Karpas-422 (cell line): ENCODE results near the gene HTT. TPM values are rescaled to one million over a fixed set of nuclear protein-coding genes. Genes with fewer than 3 reads are reported as not detected.
A peak's percentile ranks its signal among the peaks of the same experiment; 100 is the strongest.

Experiments
- DNase-seq: peaks from one replicate; pipeline ENCODE4 v3.0.0-alpha.2; 2015
- H2AFZ ChIP-seq: fragments of 200-600 bp; sonication (generic); 2 replicates; pipeline ENCODE4 v1.6.1; 2014; ENCODE audit warnings: antibody characterized with exemption, low read length, mixed read lengths
- H3K27ac ChIP-seq: fragments of 200-600 bp; sonication (generic); 2 replicates; pipeline ENCODE4 v1.5.1; 2014; ENCODE audit warnings: mild to moderate bottlenecking, low read length, moderate library complexity
- H3K27me3 ChIP-seq: fragments of 200-600 bp; sonication (generic); 2 replicates; pipeline ENCODE4 v1.6.1; 2014; ENCODE audit warnings: low read length, mixed read lengths
- H3K36me3 ChIP-seq: fragments of 200-600 bp; sonication (generic); 2 replicates; pipeline ENCODE4 v1.6.1; 2014; ENCODE audit warnings: low read length, mixed read lengths; ENCODE audit not compliant: insufficient read depth
- H3K4me1 ChIP-seq: fragments of 200-600 bp; sonication (generic); 2 replicates; pipeline ENCODE4 v1.6.1; 2014; ENCODE audit warnings: mild to moderate bottlenecking, low read length, mixed read lengths
- H3K4me2 ChIP-seq: fragments of 200-600 bp; sonication (generic); 2 replicates; pipeline ENCODE4 v1.6.1; 2014; ENCODE audit warnings: low read length, low read depth, mild to moderate bottlenecking; ENCODE audit not compliant: poor library complexity, severe bottlenecking
- H3K4me3 ChIP-seq: fragments of 200-600 bp; sonication (generic); 2 replicates; pipeline ENCODE4 v1.5.1; 2014; ENCODE audit warnings: mild to moderate bottlenecking, antibody characterized with exemption, low read length, mixed read lengths
- H3K79me2 ChIP-seq: fragments of 200-600 bp; sonication (generic); 2 replicates; pipeline ENCODE4 v1.6.1; 2014; ENCODE audit warnings: mild to moderate bottlenecking, low read length, mixed read lengths
- H3K9ac ChIP-seq: fragments of 200-600 bp; sonication (generic); 2 replicates; pipeline ENCODE4 v1.6.0; 2014; ENCODE audit warnings: low read length
- H3K9me2 ChIP-seq: fragments of 200-600 bp; sonication (generic), shearing (Covaris generic); replicated peaks from 2 replicates; pipeline ENCODE4 v1.6.0; 2014; ENCODE audit warnings: mild to moderate bottlenecking, low read length, moderate library complexity; ENCODE audit not compliant: insufficient read depth
- H3K9me3 ChIP-seq: fragments of 300-700, 200-600 bp; sonication (generic); 2 replicates; pipeline ENCODE4 v1.6.1; 2014; ENCODE audit warnings: low read length, mixed read lengths
- H4K20me1 ChIP-seq: fragments of 200-600 bp; sonication (generic); 2 replicates; pipeline ENCODE4 v1.6.1; 2014; ENCODE audit warnings: mild to moderate bottlenecking, antibody characterized with exemption, low read length, low read depth; ENCODE audit not compliant: insufficient read depth
- total RNA-seq: library from RNA; depleted of rRNA; stranded (reverse); fragments of >200 nt; shearing (Covaris generic); gene quantifications from 2 replicates; pipeline ENCODE4 v1.2.3, GENCODE V29; 2014; ENCODE audit warnings: low replicate concordance

The HTT gene
- total RNA-seq, 1 experiment from 2014 or later: 24.8 TPM

DNA sequence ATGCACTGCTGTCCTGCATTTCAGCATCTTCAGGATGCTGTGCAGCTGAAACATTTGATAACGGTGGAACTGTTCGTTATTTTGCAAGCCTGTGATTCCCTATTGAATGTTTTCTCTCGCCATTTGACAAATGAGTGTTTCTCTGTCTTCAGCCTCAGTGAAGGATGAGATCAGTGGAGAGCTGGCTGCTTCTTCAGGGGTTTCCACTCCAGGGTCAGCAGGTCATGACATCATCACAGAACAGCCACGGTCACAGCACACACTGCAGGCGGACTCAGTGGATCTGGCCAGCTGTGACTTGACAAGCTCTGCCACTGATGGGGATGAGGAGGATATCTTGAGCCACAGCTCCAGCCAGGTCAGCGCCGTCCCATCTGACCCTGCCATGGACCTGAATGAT, 52.6 kb downstream of the HTT start:
- Histone ChIP-seq H3K9ac (no peak overlapping the region), H3K9me3 (no peaks in the 10 kb centered on the region), H3K36me3 (peaks cover 43% of the 10 kb centered on the region; the same call in 1 of the 2 replicates), H3K27ac (no peak overlapping the region), H2AFZ (no peak overlapping the region), H3K4me2 (no peak overlapping the region), H4K20me1 (peaks cover 6% of the 10 kb centered on the region; the same call in 1 of the 2 replicates), H3K27me3 (no peaks in the 10 kb centered on the region), H3K9me2 (no peaks in the 10 kb centered on the region), H3K4me1 (peaks cover 29% of the 10 kb centered on the region), H3K79me2 (peaks cover 4% of the 10 kb centered on the region), H3K4me3 (no peak overlapping the region)
- DNase-seq: no peak

GRCh38 chr4:3128058-3128457, 53.6 kb downstream of the HTT start:
- H3K27me3 ChIP-seq: no peaks in the 10 kb centered on the region
- H3K9ac ChIP-seq: no peak overlapping the region
- no peaks in the 10 kb centered on the region for H3K9me2 ChIP-seq
- H3K27ac ChIP-seq: no peak overlapping the region
- H3K79me2 ChIP-seq: peaks cover 4% of the 10 kb centered on the region
- H3K36me3 ChIP-seq: peaks cover 49% of the 10 kb centered on the region; the same call in 1 of the 2 replicates
- no peak overlapping the region for H2AFZ ChIP-seq
- no peak for DNase-seq
- no peaks in the 10 kb centered on the region for H3K9me3 ChIP-seq
- peaks cover 19% of the 10 kb centered on the region for H3K4me1 ChIP-seq
- H4K20me1 ChIP-seq: peaks cover 6% of the 10 kb centered on the region; the same call in 1 of the 2 replicates
- H3K4me3 ChIP-seq: no peak overlapping the region
- H3K4me2 ChIP-seq: no peak overlapping the region

- Histone ChIP-seq H3K36me3 (peaks cover 56% of the 10 kb centered on the region; the same call in 1 of the 2 replicates), H3K4me1 (peaks cover 10% of the 10 kb centered on the region), H3K9me2 (no peaks in the 10 kb centered on the region), H3K27me3 (no peaks in the 10 kb centered on the region), H4K20me1 (peaks cover 2% of the 10 kb centered on the region; the same call in 1 of the 2 replicates), H3K79me2 (peaks cover 4% of the 10 kb centered on the region), H3K4me2 (no peak overlapping the region), H3K9me3 (no peaks in the 10 kb centered on the region), H2AFZ (no peak overlapping the region), H3K4me3 (no peak overlapping the region), H3K27ac (no peak overlapping the region), H3K9ac (no peak overlapping the region)
- no peak for DNase-seq
These were observed 54.5 kb downstream of the HTT start for GRCh38 chr4:3128976-3129375.

GRCh38 chr4:3130201-3130600, 55.7 kb downstream of the HTT start:
- Histone ChIP-seq H3K4me3 (no peak overlapping the region), H3K4me1 (no peaks in the 10 kb centered on the region), H3K9me2 (no peaks in the 10 kb centered on the region), H3K36me3 (peaks cover 66% of the 10 kb centered on the region; the same call in 1 of the 2 replicates), H3K4me2 (no peak overlapping the region), H4K20me1 (no peaks in the 10 kb centered on the region), H3K79me2 (peaks cover 4% of the 10 kb centered on the region), H3K27ac (no peak overlapping the region), H3K9ac (no peak overlapping the region), H2AFZ (no peak overlapping the region), H3K27me3 (no peaks in the 10 kb centered on the region), H3K9me3 (no peaks in the 10 kb centered on the region)
- DNase-seq: no peak

- H3K9ac ChIP-seq: no peak overlapping the region
- H3K9me3 ChIP-seq: no peaks in the 10 kb centered on the region
- H4K20me1 ChIP-seq: no peaks in the 10 kb centered on the region
- no peak overlapping the region for H3K27ac ChIP-seq
- H2AFZ ChIP-seq: no peak overlapping the region
- H3K4me2 ChIP-seq: no peak overlapping the region
- no peak overlapping the region for H3K4me3 ChIP-seq
- no peaks in the 10 kb centered on the region; the same call in 1 of the 2 replicates for H3K79me2 ChIP-seq
- H3K36me3 ChIP-seq: peaks cover 65% of the 10 kb centered on the region; the same call in 1 of the 2 replicates
- no peaks in the 10 kb centered on the region for H3K9me2 ChIP-seq
- no peaks in the 10 kb centered on the region for H3K4me1 ChIP-seq
- H3K27me3 ChIP-seq: no peaks in the 10 kb centered on the region
- DNase-seq: no peak
These were observed 56.3 kb downstream of the HTT start for GRCh38 chr4:3130826-3131225.

- Histone ChIP-seq H3K4me2 (no peak overlapping the region), H2AFZ (no peak overlapping the region), H3K79me2 (no peaks in the 10 kb centered on the region), H3K27me3 (no peaks in the 10 kb centered on the region), H3K4me3 (no peak overlapping the region), H3K36me3 (peaks cover 55% of the 10 kb centered on the region; the same call in 1 of the 2 replicates), H3K9me3 (no peaks in the 10 kb centered on the region), H4K20me1 (no peaks in the 10 kb centered on the region), H3K4me1 (no peaks in the 10 kb centered on the region), H3K27ac (no peak overlapping the region), H3K9me2 (no peaks in the 10 kb centered on the region), H3K9ac (no peak overlapping the region)
- no peak for DNase-seq
These were observed 59.7 kb downstream of the HTT start for GRCh38 chr4:3134201-3134600.

DNA sequence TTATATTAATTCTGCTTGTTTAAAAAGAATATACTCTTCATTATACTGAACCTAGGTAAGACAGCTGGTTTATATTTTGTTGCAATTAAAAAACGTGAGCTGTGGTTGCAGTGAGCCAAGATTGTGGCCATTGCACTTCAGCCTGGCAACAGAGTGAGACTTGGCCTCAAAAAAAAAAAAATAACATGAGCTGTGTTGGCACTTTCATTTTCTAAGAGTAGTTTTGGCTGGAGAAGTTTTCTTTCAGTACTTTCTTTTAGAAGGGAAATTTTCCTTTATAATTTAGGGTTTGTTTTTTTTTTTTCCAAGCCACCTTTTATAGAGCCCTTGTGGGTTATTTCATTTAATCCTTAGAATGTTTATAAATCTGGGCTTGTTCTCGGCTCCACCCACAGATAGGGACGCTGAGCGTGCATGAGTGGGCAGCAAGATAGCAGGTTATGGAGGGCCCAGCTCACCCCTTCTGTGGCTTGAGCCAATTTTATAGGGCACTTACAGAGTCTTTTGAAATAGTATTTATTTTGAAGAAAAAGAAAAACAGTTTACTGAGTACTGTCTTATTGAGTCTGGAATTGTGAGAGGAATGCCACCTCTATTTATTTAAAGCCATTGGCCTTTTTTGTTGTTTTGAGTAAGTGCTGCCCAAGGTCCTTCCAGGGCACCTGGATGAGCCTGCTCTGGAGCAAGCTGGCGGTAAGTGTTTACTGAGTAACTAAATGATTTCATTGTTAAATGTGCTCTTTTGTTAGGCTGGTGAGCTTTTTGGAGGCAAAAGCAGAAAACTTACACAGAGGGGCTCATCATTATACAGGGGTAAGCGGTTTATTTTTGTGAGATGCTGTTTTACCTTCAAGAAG, 60.9 kb downstream of the HTT start:
- Histone ChIP-seq H3K27ac (no peak overlapping the region), H3K9ac (no peak overlapping the region), H3K36me3 (peaks cover 48% of the 10 kb centered on the region; the same call in 1 of the 2 replicates), H2AFZ (no peak overlapping the region), H3K27me3 (no peaks in the 10 kb centered on the region), H3K4me3 (no peak overlapping the region), H4K20me1 (no peaks in the 10 kb centered on the region), H3K9me3 (no peaks in the 10 kb centered on the region), H3K4me2 (no peak overlapping the region), H3K9me2 (no peaks in the 10 kb centered on the region), H3K79me2 (no peaks in the 10 kb centered on the region), H3K4me1 (no peaks in the 10 kb centered on the region)
- DNase-seq: no peak

DNA sequence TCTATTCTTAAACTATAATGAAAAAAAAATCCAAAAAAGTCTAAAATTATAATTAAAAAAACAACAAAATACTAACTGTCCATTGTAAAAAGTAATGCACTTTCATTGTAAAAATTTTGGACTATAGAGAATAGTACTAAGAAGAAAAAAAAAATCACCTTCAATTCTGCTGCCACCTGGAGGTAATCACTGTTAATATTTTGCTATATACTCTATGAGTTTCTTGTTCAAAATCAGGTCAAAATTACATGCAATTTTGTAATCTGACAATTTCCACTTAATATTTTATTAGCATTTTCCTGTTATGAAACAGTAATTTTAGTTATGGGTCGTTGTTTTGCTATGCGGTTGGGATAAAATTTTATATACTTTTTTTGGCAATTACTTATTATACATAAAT, 62.0 kb downstream of the HTT start:
- Histone ChIP-seq H3K4me3 (no peak overlapping the region), H3K9me2 (no peaks in the 10 kb centered on the region), H3K27ac (no peak overlapping the region), H4K20me1 (no peaks in the 10 kb centered on the region), H3K27me3 (no peaks in the 10 kb centered on the region), H3K4me2 (no peak overlapping the region), H3K9ac (no peak overlapping the region), H3K36me3 (peaks cover 45% of the 10 kb centered on the region; the same call in 1 of the 2 replicates), H3K4me1 (no peaks in the 10 kb centered on the region), H3K9me3 (no peaks in the 10 kb centered on the region), H2AFZ (no peak overlapping the region), H3K79me2 (no peaks in the 10 kb centered on the region)
- peak; percentile 59 for DNase-seq
